G401 (cell line): ENCODE results near the gene MLLT10. TPM values are rescaled to one million over a fixed set of nuclear protein-coding genes. Genes with fewer than 3 reads are reported as not detected.

Experiments used
- DNase-seq: peaks from one replicate; pipeline ENCODE4 v3.0.0-alpha.2; 2015; ENCODE audit warnings: low spot score
- in situ Hi-C: cut with HindIII; loops from 2 replicates; pipeline ENCODE4 v1.10.0; 2016; ENCODE audit warnings: low sequenced_read_pairs, mixed read lengths
- total RNA-seq: library from RNA; depleted of rRNA; stranded (reverse); fragments of >200 nt; shearing (Covaris generic); gene quantifications from 2 replicates; pipeline ENCODE4 v1.2.3, GENCODE V29; 2014

MLLT10 gene
- total RNA-seq, 1 experiment from 2014 or later = 30.8 TPM

GRCh38 chr10:21742740-21743412 lies 208.8 kb downstream of the MLLT10 start:
- DNase-seq = no peak
- in situ Hi-C loops = no loop called here

DNA sequence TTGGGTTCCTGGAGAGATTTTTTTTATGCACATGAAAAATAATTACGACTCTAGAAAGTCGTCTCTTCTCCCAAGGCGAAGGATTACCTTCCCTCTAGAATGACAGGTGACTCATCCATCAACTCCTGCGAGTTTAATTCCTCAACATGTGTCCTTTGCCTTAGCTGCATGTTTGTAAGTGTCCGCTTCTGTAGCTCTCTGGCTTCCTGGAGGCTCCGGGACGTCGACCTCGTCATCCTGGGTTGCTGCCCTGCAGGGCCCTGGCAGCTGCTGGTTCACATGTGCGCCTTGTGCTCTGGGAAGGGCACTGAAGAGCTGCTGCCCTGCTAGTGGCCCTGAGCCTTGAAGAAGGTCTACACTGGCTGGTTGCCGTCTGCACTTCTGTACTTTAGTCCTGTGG lies 210.2 kb downstream of the MLLT10 start:
- in situ Hi-C loops = no loop called here

GRCh38 chr10:21746118-21746517 lies 212.1 kb downstream of the MLLT10 start:
- in situ Hi-C loops = no loop called here
- no peak for DNase-seq

More for the DNA sequence above, 210.2 kb downstream of the MLLT10 start:
- DNase-seq = no peak

GRCh38 chr10:21747809-21748208 lies 213.8 kb downstream of the MLLT10 start:
- no peak for DNase-seq
- in situ Hi-C loops = no loop called here

DNA sequence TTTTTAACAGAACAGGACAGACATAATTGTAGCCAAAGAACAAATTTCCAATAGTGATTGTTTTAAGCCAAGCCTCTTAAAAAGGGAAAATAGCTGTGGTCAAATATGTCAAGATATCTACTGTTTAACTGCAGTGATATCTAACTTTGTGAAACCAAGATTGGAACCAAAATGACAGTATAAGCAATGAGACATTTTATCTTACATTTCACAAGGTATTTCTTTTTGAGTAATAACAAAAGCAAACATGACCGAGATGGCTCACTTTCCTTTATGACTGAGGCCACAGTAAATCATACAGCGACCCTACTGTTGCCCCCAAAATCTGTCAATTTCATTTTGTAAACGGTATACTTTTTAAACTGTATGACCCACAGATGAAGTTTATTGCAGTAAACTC lies 215.8 kb downstream of the MLLT10 start:
- in situ Hi-C loops = no loop called here
- DNase-seq = no peak

DNA sequence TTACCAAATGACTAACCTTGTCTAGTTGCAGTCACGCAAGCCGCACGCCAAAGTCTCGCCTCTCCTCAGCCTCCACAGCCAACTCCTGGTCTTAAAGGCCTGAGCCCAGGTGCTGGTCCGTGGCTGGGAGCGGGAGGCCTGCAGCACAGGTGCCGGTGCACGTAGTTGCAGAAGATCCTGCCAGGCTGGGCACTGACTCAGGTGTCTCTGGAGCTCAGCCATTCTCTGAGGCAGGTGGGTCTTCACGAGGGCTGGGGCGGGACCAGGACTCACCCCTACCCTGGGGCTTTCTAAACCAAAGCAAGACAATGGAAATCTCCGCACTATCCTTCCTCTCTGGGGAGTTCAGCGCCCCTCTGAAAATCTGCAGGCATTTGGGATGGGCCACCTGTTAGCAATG lies 216.4 kb downstream of the MLLT10 start:
- in situ Hi-C loops = no loop called here
- no peak for DNase-seq

DNA sequence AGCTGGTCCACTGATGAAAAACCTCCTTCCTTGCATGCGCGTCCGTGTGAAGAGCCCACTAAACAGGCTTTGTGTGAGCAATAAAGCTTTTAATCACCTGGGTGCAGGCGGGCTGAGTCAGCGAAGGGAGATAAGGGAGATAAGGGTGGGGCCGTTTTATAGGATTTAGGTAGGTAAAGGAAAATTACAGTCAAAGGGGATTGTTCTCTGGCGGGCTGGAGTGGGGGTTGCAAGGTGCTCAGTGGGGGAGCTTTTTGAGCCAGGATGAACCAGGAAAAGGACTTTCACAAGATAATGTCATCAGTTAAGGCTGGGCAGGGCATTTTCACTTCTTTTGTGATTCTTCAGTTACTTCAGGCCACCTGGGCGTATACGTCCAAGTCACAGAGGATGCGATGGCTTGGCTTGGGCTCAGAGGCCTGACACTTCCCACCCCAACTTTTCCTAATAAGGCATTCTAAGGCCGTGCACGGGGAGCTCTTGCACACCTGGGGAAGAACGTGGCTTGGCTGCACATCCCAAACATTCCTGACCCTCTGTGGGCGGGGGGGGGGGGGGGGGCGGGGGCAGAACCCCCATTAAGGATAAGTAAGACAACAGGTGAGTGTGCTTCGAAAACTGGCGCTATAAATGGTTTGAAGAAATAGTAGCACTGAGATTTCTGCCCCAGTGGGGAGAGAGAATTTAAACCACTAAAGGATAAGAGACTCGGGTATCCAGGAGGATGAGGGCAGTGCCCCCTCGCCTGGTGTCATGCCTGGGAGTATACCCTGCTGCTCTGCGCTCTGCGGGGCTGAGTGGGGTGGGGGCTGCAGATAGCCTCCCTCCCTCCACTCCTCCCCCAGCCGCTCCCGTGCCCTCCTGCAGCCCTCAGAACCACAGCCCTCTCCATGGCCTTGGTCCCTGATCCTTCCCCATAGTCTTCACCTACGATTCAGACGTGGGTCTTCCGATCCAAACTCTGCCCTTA lies 217.6 kb downstream of the MLLT10 start:
- in situ Hi-C loops = no loop called here
- DNase-seq = no peak

- in situ Hi-C loops = no loop called here
- DNase-seq = no peak
These were observed 219.7 kb downstream of the MLLT10 start for GRCh38 chr10:21753497-21754270.

DNA sequence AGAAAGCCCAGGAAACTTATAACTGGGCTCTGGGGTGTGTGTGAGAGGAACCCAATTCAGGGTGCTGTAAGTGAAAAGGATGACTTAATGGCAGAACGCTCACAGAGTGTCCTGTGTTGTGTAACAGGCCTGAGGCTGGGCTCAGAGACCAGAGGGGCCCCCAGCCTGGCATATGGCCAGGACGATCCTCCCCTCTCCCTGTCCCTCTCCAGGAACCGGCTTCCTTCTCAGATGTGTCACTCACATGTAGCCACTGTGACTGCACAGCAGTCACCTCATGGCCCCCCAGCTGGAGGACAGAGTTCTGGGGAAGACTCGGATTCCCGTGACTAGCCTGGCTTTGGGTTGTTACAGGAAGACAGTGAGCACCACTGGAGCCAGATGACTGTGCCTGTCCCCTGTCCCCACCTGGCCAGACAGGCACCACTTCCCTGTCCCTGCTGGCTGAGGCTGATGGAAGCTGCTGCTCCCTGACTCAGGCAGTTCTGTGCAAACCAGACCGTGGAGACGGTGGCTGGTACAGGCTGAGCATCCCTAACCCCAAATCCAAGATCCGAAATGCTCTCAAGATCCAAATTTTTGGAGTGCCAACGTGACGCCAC lies 220.5 kb downstream of the MLLT10 start:
- DNase-seq = no peak
- in situ Hi-C loops = no loop called here

GRCh38 chr10:21756707-21757106 lies 222.7 kb downstream of the MLLT10 start:
- in situ Hi-C loops = no loop called here
- no peak for DNase-seq

GRCh38 chr10:21757185-21757901 lies 223.3 kb downstream of the MLLT10 start:
- in situ Hi-C loops = no loop called here
- no peak for DNase-seq

DNA sequence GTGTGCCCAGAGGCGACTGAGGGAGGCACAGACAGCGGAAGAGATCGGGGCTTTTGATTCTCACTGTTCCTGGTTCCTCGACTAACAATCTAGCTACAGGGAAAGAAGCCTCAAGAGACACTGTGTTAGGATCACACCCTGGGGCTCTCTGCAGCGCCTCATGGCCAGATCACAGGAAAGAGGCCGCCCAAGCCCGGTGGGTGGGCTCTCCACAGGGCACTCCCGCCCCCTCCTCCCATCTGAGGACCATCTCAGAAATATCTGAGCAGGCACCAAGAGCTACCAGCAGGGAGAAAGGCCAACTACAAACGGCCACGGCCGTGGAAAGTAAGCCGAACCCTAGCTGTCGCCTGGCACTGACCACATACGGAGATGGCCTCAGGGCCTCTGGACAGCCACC lies 224.2 kb downstream of the MLLT10 start:
- in situ Hi-C loops = no loop called here
- no peak for DNase-seq

DNA sequence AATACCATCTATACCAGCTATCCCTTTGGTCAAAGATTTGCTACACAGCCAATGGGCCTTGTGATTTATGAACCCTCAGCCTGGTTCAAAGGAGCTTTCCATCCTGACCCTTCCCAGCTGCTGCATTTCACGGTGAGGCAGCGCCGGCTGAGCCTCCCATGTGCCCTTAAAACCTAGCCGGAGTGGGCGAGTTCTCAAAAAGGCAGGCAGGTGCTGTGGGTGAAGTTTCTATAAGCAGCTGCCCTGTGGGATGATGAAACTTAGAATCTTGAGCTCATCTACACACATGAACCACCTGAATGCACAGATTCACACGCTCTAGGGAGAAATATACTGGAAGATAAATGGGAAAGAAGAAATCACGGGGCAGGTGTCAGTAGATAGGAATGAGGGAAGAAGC lies 224.7 kb downstream of the MLLT10 start:
- in situ Hi-C loops = no loop called here

GRCh38 chr10:21759232-21759631 lies 225.2 kb downstream of the MLLT10 start:
- no peak for DNase-seq
- in situ Hi-C loops = no loop called here

More for the DNA sequence above, 224.7 kb downstream of the MLLT10 start:
- DNase-seq = no peak

DNA sequence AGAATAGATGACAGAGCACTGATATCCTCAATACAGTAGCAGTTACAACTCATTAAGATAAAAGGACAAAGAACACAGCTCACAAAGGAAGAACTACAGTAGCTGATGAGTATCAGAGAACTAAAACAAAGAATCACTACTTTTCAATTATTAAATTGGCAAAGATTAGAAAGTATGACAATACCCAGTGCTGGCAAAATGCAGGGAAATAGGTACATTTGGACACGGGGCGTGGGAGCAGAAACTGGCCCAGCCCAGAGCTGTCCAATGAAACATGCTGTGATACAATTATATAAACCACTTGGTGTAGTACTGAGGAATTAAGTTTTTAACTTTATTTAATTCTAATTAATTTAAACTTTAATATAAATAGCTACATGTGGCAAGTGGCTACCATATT lies 226.3 kb downstream of the MLLT10 start:
- no peak for DNase-seq
- in situ Hi-C loops = no loop called here

GRCh38 chr10:21764466-21765189 lies 230.6 kb downstream of the MLLT10 start:
- in situ Hi-C loops = no loop called here

GRCh38 chr10:21769041-21769440 lies 235.0 kb downstream of the MLLT10 start:
- no peak for DNase-seq
- in situ Hi-C loops = no loop called here

More at GRCh38 chr10:21764466-21765189, 230.6 kb downstream of the MLLT10 start:
- no peak for DNase-seq

- in situ Hi-C loops = no loop called here
- DNase-seq = no peak
These were observed 237.2 kb downstream of the MLLT10 start for GRCh38 chr10:21771219-21771618.
